Kidney (tissue), 14 donors: ENCODE data around the gene RNPEP. TPM values are rescaled to one million over a fixed set of nuclear protein-coding genes. Genes with fewer than 3 reads are reported as not detected.
"Not testable (repeated sequence)": the region's sequence is repeated elsewhere in the genome, so short reads cannot be mapped to it uniquely, and the experiment has no call there.

Source experiments
- DNase-seq, 5 donors: peaks; one replicate each; pipeline ENCODE4 v3.0.0-alpha.2; 2013 to 2020
- FAIRE-seq: peaks from 2 replicates; lab custom pipeline; 2012; peaks lifted over from hg19 to GRCh38; lab: Jason Lieb, UNC
- H3K27ac ChIP-seq, 2 donors: one replicate each; pipeline ENCODE4 v1.7.0; 2013; ENCODE audit warnings: low read depth in 2 of 2, low read length in 2 of 2, inconsistent platforms in 1 of 2
- H3K27me3 ChIP-seq: one replicate; pipeline ENCODE4 v1.7.1; 2013; ENCODE audit warnings: low read length, inconsistent platforms; ENCODE audit not compliant: control insufficient read depth, insufficient read depth
- H3K36me3 ChIP-seq, 3 donors: one replicate each; pipeline versions ENCODE4 v1.7.0 to v1.7.1; 2013; ENCODE audit warnings: low read length in 3 of 3, control low read depth in 1 of 3, inconsistent platforms in 1 of 3; ENCODE audit not compliant: insufficient read depth in 3 of 3, control insufficient read depth in 2 of 3
- H3K4me1 ChIP-seq, 3 donors: one replicate each; pipeline versions ENCODE4 v1.7.0 to v1.7.1; 2013; ENCODE audit warnings: low read length in 3 of 3, inconsistent platforms in 1 of 3, low read depth in 1 of 3; ENCODE audit not compliant: control insufficient read depth in 2 of 3, insufficient read depth in 2 of 3
- H3K4me3 ChIP-seq, 3 donors: one replicate each; pipeline versions ENCODE4 v1.7.0 to v1.8.1; 2013; ENCODE audit warnings: low read length in 3 of 3, control low read depth in 1 of 3, inconsistent platforms in 1 of 3
- H3K9ac ChIP-seq, 3 donors: one replicate each; pipeline versions ENCODE4 v1.7.0 to v1.7.1; 2013; ENCODE audit warnings: low read length in 3 of 3, control low read depth in 1 of 3, inconsistent platforms in 1 of 3
- H3K9me3 ChIP-seq, 3 donors: one replicate each; pipeline versions ENCODE4 v1.7.0 to v1.7.1; 2013; ENCODE audit warnings: low read length in 3 of 3, control low read depth in 1 of 3, inconsistent platforms in 1 of 3; ENCODE audit not compliant: control insufficient read depth in 2 of 3, insufficient read depth in 1 of 3
- CTCF ChIP-seq: IDR thresholded peaks from 3 replicates; pipeline ENCODE4 v1.5.1; 2012; ENCODE audit warnings: mild to moderate bottlenecking, moderate library complexity, borderline replicate concordance; ENCODE audit not compliant: insufficient read depth; ENCODE audit errors: extremely low read depth
- intact Hi-C: fragments of 100-400 bp; cut with DNase I; formaldehyde crosslinking; loops from one replicate; pipeline ENCODE4 v1.11.1; 2022
- polyA plus RNA-seq: library from polyadenylated mRNA; stranded (reverse); fragments of 350-450 nt; fragmentation: Illumina TruSeq; extraction: RNeasy Lipid Tissue Mini Kit (QIAGEN cat#74804); gene quantifications from one replicate; pipeline ENCODE4 v1.2.3, GENCODE V29; 2014; ENCODE audit warnings: low read depth, low replicate concordance; ENCODE audit not compliant: insufficient read depth
- total RNA-seq: library from RNA; stranded (reverse); fragmentation: NEBNext Ultra II Directional; extraction: Animal tissue kit (Norgen Biotek cat#: 25700); gene quantifications from one replicate; pipeline ENCODE4 v1.2.1, GENCODE V29; 2021
- donor health status: control.
- donor health status: control.
- donor health status: control.
- donor health status: control.
- donor health status: control.
- donor health status: DM: yes; HTN: yes; CAD: no.
- donor health status: Normal renal cell carcinoma (clear cell type).

Gene RNPEP
- total and polyA plus RNA-seq, 2 donors from 2014 or later = 48.7 to 54.6 TPM

- FAIRE-seq (no peak), DNase-seq (no peak)
- peaks cover 0 to 5% (median 0%) of the 10 kb centered on the region in 3 donors for H3K4me1 ChIP-seq
- H3K4me3 ChIP-seq = no peak overlapping the region
- H3K27ac ChIP-seq = no peak overlapping the region
- H3K36me3 ChIP-seq = no peaks in the 10 kb centered on the region
- no peak for TF ChIP-seq CTCF
- H3K9me3 ChIP-seq = no peaks in the 10 kb centered on the region
- H3K9ac ChIP-seq = no peak overlapping the region
- intact Hi-C loops = no loop called here
- H3K27me3 ChIP-seq = no peaks in the 10 kb centered on the region
Measured at GRCh38 chr1:201939574-201939973, 42.9 kb upstream of the RNPEP start.

GRCh38 chr1:201940316-201940715, 42.1 kb upstream of the RNPEP start:
- DNase-seq, intact Hi-C loops, H3K4me3 ChIP-seq, H3K9ac ChIP-seq, H3K36me3 ChIP-seq, H3K9me3 ChIP-seq, H3K27ac ChIP-seq, H3K27me3 ChIP-seq, H3K4me1 ChIP-seq, FAIRE-seq: not testable (repeated sequence)

- Histone ChIP-seq H3K4me1 (peaks cover 0 to 9% (median 4%) of the 10 kb centered on the region in 3 donors), H3K36me3 (no peaks in the 10 kb centered on the region), H3K4me3 (peak overlapping the region in 1 of 3 donors; percentile 30), H3K27me3 (no peaks in the 10 kb centered on the region), H3K9ac (peak overlapping the region in 1 of 3 donors; percentile 46), H3K27ac (no peak overlapping the region), H3K9me3 (no peaks in the 10 kb centered on the region)
- intact Hi-C loops = no loop called here
- DNase-seq = peak; percentile 75 to 93 (median 89)
- TF ChIP-seq CTCF = no peak
- FAIRE-seq = no peak
Measured at GRCh38 chr1:201941420-201942128, 40.9 kb upstream of the RNPEP start.

GRCh38 chr1:201942129-201942495, 40.3 kb upstream of the RNPEP start:
- peak overlapping the region in 1 of 3 donors; percentile 30 for H3K4me3 ChIP-seq
- TF ChIP-seq CTCF = no peak

More at GRCh38 chr1:201942129-201942495, 40.3 kb upstream of the RNPEP start:
- FAIRE-seq (no peak), DNase-seq (no peak)
- no peak overlapping the region for H3K27ac ChIP-seq
- no peaks in the 10 kb centered on the region for H3K27me3 ChIP-seq
- H3K36me3 ChIP-seq = no peaks in the 10 kb centered on the region
- H3K9ac ChIP-seq = no peak overlapping the region
- H3K4me1 ChIP-seq = peaks cover 0 to 9% (median 9%) of the 10 kb centered on the region in 3 donors
- no peaks in the 10 kb centered on the region for H3K9me3 ChIP-seq
- intact Hi-C loops = no loop called here
